GM18508 (cell line): ENCODE results near the gene PCK2.
"Not testable (repeated sequence)": the region's sequence is repeated elsewhere in the genome, so short reads cannot be mapped to it uniquely, and the experiment has no call there.

Experiments used
- ATAC-seq: cut with Tn5 transposase; IDR thresholded peaks from one replicate; pipeline ENCODE4 v1.9.1; 2021; ENCODE audit warnings: moderate number of reproducible peaks; ENCODE audit not compliant: insufficient read depth, unreplicated experiment

PCK2 gene

GRCh38 chr14:24093901-24094840 is at the start of gene PCK2:
Gene PCK2, plus strand, starts transcription at chr14:24094311. Its CDS starts 95 bp downstream, at chr14:24094406.
- ATAC-seq: no peak

DNA sequence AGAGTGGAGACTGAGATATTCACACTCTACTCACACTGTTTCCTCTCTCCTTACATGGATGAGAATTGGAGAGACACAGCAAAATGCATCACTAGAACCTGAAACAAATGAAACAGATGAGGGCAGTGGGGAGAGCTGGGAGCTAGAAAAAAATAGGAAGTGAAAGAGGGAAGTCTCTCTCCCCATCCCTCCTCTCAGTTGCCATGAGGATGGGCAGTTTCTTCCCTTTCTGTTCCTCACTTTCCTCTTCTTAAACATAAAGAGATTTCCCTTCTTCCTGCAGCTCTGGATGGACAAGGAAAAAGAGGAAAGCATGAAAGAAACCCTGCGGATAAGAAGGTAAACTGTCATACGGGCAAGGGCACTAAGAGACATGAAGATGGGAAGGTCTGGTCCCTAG is 45.1 kb upstream of the PCK2 start:
- not testable (repeated sequence) for ATAC-seq

GRCh38 chr14:24050753-24051152 is 43.4 kb upstream of the PCK2 start:
- ATAC-seq: not testable (repeated sequence)

DNA sequence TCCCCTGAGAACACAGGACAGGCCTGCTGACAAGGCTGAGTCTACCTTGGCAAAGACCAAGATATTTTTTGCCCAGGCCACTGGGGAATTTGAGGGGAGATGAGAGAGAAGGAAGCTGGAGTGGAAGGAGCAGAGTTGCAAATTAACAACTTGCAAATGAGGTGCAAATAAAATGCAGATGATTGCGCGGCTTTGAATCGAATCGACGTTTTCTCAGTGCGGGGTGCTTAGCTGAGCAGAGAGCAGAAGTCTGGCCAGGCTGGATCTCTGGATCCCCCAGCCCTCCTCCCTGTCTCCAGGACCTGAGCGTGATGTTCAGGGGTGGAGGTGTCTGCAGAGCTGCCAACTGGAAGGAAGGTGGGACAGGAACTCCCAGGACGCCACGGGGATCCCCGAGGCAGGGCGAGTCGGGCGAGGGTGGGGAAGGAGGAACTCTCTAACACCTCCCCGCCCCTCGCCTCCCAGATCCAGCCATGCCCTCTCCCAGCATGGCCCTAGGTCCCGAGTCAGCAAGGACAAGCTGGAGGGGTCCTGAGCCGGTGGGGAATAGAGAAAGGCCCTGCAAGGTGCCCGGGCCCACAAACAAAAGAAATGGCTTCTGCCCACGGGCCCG is 42.8 kb upstream of the PCK2 start:
- ATAC-seq: no peak

DNA sequence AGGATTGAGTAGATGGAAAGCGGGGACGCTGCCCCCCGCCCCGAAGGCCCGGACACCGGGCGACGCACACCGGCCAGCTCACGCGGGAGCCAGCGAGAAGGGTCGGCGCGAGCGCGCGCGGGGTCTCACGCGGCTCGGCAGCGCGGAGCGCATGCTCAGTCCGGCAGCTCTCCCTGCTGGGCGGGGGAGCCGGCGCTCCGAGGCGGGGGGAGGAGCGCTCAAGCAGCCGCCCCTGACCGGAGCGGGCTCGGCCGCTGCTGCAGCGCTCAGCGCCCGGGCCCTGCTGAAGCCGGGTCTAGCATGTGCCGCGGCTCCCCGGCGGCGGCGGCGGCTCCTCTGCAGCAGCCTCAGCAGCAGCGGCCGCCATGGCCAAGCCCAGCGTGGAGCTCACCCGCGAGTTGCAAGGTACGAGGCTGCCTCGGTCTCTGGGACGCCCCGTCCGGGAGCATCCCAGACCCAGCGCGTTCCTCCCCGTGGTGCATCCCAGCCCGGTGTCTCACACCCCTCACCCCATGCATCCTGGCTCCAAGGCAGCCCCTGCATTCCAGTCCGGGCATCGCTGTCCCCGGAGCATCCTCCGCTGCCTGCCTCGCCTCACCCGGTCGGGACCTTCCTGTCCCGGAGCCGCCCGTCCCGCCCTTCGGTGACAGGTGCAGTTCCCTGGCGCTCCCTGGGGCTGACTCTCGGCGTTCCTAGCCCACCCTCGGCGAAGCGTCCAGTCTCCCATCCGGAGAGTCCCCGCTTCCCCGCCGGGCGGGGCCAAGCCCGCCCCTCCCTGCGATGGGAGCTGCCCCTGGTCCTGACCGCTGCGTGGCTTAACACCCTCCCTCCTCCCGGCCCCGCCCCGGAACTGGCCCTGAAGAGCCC is 42.1 kb upstream of the PCK2 start, which contains the start of gene CARMIL3:
Gene CARMIL3, plus strand, starts transcription at position 221 of the 867 bp plus-strand sequence. Its CDS starts 145 bp downstream, at position 366.
- no peak for ATAC-seq

DNA sequence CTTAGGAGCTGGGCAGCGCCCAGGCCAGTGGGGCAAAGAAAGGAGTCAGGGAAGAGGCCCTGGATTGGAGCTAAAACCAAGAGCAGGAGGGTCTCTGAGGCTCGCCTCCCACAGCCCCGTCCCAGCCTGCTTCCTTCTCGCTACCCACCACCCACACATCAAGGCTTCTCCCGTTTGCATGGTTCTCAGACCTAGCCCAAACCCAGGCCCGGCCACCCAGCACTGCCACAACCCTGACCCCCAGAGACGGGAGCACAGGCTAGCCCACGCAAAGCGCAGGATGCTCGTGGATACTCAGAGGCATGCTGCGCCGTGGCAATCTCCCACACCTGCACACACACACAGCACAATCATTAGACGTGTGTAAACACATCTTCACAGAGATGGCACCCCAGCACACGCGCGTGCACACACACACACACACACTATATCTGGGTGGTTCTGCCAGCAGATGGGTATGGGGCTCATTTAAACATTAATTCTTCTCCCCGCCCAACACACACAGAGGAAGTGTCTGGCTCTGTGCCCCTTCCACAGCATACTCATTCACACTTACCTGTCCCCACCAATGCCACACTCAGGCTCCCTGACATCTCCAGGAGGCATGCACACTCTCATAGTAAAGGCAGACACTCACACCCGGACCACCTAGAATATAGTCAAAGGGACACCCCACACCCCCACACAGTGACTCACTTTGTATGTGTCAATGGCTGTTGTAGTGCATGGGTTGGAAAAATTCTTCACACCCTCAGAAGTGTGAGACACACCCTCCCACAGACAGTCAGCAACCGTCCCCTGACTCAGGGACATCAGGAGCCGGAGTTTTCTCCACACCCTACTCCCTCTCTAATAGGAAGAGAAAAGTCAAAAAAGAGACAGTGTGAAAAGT is 41.2 kb upstream of the PCK2 start:
- no peak for ATAC-seq

- no peak for ATAC-seq
Measured at GRCh38 chr14:24053548-24054323, 40.4 kb upstream of the PCK2 start.

- ATAC-seq: no peak
Measured at GRCh38 chr14:24054324-24054641, 39.8 kb upstream of the PCK2 start.

- ATAC-seq: no peak
Measured at GRCh38 chr14:24054646-24055045, 39.5 kb upstream of the PCK2 start.

DNA sequence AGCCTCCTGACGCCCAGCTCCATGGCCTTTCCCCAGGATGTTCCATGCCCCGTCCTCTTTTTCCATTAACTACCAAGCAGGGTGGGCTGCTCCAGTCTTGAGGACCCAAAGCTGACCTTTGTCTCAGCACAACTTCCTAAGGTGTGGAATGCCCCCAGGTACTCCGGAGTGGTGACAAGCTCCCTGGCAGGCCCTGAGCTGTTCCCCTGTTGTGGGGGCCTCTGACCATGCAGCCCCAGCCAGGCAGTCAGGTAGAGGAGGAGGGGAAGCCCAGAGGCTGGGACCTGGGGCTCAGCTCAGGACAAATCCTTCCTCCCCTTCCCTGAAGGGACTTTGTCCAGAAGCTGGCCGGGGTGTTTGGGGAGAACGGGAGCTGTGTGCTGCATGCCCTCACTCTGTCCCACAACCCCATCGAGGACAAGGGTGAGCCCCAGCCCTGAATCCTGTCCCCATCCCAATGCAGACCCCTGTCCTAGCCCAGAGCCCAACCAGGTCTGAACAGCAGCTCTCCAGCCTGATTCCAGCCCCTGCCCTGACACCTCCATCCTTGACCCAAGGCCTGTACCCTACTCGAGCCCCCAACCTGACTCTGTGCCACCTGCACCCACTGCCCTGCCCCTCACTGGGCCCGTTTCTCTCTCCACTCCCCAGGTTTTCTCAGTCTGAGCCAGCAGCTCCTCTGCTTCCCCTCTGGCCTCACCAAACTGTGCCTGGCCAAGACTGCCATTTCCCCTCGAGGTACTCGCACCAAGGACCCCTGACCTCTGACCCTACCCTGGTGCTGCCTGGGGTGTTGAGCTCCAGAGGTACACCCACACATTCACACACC is 37.9 kb upstream of the PCK2 start:
- ATAC-seq: no peak

DNA sequence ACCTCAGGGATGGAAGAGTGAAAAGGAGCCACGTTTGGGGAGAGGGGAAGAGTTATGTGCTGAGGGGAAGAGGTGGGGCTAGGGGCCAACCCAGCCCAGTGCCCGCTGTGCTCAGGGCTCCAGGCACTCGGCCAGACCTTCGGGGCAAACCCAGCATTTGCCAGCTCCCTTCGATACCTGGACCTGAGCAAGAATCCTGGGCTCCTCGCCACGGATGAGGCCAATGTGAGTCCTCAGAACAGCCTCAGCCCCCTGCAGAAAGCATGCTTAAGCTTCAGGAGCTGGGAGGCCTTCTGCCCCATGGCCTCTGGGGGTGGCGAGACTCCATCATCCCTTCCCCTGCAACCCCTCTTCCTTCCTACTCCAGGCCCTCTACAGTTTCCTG is 37.3 kb upstream of the PCK2 start:
- no peak for ATAC-seq

- no peak for ATAC-seq
Measured at GRCh38 chr14:24057271-24057670, 36.8 kb upstream of the PCK2 start.

- no peak for ATAC-seq
Measured at GRCh38 chr14:24057867-24058259, 36.2 kb upstream of the PCK2 start.

DNA sequence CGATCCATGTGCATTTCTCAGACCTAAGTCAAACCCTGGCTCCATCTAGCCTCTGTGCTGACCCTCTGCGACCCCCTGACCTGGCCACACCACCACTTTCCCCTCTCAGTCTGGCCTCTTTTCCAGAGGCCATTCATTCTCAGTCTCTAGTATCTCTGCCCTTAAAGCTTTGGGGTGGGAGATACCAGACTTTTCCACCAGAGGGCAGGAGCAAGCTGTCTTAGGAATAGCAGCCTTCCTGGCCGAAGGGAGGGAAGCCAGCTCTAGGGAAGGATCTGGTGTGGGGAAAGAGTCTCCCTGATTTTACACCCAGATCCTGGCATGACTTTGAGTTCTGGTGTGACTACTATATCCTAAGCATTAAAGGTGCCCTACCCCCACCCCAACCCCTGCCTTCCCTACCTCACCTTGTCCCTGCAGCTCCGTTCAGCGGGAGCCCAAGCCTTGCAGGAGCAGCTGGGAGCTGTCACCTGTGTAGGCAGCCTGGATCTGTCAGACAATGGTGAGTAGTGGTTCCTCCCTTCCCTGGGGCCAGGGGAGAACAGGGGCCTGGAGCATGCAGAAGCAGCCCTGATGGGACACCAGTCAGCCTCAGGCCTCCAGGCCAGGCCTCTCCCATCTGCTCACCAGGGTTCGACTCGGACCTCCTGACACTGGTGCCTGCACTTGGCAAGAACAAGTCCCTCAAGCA is 35.7 kb upstream of the PCK2 start:
- ATAC-seq: no peak

GRCh38 chr14:24058951-24059475 is 35.1 kb upstream of the PCK2 start:
- no peak for ATAC-seq

DNA sequence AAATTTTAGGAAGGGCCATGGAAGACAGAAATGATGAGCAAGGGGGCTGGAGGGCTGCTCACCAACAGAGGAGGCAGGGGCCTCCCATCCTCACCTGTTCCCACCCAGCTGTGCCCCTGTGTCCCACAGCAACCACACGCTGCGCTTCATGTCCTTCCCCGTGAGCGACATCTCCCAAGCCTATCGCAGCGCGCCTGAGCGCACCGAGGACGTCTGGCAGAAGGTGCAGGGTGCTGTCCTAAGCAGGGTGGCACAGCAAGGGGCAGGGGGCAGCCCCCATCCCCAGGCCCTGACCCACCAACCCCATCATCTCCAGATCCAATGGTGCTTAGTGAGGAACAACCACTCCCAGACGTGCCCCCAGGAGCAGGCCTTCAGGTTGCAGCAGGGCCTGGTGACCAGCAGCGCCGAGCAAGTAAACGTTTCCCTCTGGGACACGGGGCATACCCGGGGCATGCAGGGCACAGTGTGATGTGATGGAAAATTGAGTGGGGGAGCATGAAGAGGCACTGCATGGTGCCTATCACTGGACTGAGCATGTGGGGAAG is 34.2 kb upstream of the PCK2 start:
- ATAC-seq: no peak

- no peak for ATAC-seq
Measured at GRCh38 chr14:24060443-24060842, 33.7 kb upstream of the PCK2 start.
